Right atrium auricular region (tissue), 2 donors: ENCODE data around the gene ZNF224. TPM values are rescaled to one million over a fixed set of nuclear protein-coding genes. Genes with fewer than 3 reads are reported as not detected.

Experiments
- DNase-seq: peaks from one replicate; pipeline ENCODE4 v3.0.0-alpha.2; 2019; ENCODE audit warnings: low spot score
- H3K27ac ChIP-seq, 2 donors: fragments of 200-600 bp; sonication (generic); 1 replicate in 1 of 2; 2 replicates in 1 of 2; pipeline ENCODE4 v1.5.1; 2016 to 2019
- H3K27me3 ChIP-seq, 2 donors: fragments of 200-600 bp; sonication (generic); one replicate each; pipeline versions ENCODE4 v1.5.1 to v1.6.0; 2017 to 2019
- H3K36me3 ChIP-seq: fragments of 200-600 bp; sonication (generic); one replicate; pipeline ENCODE4 v1.5.1; 2016
- H3K4me1 ChIP-seq, 2 donors: fragments of 200-600 bp; sonication (generic); one replicate each; pipeline versions ENCODE4 v1.5.1 to v1.6.0; 2017 to 2019
- H3K4me3 ChIP-seq, 2 donors: fragments of 200-600 bp; sonication (generic); 1 replicate in 1 of 2; 2 replicates in 1 of 2; pipeline ENCODE4 v1.5.1; 2017 to 2019; ENCODE audit warnings: mild to moderate bottlenecking in 1 of 2, moderate library complexity in 1 of 2
- H3K9me3 ChIP-seq, 2 donors: fragments of 200-600 bp; sonication (generic); one replicate each; pipeline ENCODE4 v1.5.1; 2019
- total RNA-seq, 2 donors: library from RNA; depleted of rRNA; stranded (reverse); fragments of >200 nt; gene quantifications; one replicate each; pipeline ENCODE4 v1.1.0, GENCODE V29; 2016
- TF ChIP-seq, protein P1 (sequence below), 2 donors: fragments of 200-600 bp; sonication (generic); IDR thresholded peaks; one replicate each; pipeline ENCODE4 v1.5.1; 2019; ENCODE audit warnings: antibody characterized with exemption in 2 of 2

ZNF224 gene
- total RNA-seq = 10 to 100 TPM in 1 of 2 donors, 1 to 10 TPM in 1; 7.8 to 19.0 TPM

DNA sequence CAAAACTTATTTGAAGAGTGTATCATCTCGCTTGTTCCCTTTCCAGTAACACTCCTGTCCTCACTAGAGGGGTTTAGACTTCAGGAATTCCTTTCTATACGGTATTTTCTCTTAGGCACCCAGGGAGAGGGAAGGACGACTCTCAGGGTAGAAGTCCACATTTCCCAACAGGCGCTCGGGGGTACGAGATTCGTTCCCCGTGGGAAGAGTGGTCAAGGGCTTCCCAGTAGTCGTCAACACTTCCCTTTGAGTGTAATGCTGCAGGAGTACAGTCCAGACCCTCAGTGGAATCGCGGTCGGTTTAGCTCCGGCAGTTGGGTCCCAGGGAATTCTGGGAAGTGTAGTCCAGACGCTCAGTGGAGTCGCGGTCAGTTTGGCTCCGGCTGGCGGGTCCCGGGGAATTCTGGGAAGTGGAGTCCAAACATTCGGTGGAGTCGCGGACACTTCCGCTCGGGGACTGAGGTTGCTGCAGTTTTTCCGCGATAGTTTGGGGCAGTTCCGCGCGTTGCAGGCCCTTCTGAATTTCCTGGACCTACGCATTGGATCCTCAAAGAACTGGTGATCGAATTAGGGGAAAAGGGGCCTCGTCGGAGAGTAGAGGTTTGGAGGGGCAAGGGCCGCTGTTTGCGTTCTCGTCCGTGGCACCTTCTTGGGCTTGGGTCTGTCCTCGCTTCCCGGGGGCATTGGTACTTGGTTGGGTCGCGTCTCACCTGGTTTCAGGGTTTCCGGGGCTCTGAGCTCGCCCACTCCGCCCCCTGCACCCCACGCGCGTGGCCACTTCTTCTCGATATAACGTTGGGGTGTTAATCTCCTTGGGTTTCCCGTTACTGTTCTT, at the start of gene ZNF224:
TSS of gene ZNF224 (plus strand) at position 431 of the 835 bp plus-strand sequence. CDS start 3,513 bp downstream, outside the sequence.
- TF ChIP-seq, protein P1, sequence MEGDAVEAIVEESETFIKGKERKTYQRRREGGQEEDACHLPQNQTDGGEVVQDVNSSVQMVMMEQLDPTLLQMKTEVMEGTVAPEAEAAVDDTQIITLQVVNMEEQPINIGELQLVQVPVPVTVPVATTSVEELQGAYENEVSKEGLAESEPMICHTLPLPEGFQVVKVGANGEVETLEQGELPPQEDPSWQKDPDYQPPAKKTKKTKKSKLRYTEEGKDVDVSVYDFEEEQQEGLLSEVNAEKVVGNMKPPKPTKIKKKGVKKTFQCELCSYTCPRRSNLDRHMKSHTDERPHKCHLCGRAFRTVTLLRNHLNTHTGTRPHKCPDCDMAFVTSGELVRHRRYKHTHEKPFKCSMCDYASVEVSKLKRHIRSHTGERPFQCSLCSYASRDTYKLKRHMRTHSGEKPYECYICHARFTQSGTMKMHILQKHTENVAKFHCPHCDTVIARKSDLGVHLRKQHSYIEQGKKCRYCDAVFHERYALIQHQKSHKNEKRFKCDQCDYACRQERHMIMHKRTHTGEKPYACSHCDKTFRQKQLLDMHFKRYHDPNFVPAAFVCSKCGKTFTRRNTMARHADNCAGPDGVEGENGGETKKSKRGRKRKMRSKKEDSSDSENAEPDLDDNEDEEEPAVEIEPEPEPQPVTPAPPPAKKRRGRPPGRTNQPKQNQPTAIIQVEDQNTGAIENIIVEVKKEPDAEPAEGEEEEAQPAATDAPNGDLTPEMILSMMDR (IDR thresholded peaks at IDR 0.05) = no peak
- Histone ChIP-seq H3K27me3 (no peaks in the 10 kb centered on the region), H3K9me3 (no peaks in the 10 kb centered on the region), H3K36me3 (peaks cover 18% of the 10 kb centered on the region), H3K27ac (peak within 1 kb of the TSS; percentile 54 to 82), H3K4me3 (peak within 1 kb of the TSS; percentile 73 to 84), H3K4me1 (peaks cover 0 to 11% of the 10 kb centered on the region in 2 donors)
- DNase-seq = peak; percentile 93

DNA sequence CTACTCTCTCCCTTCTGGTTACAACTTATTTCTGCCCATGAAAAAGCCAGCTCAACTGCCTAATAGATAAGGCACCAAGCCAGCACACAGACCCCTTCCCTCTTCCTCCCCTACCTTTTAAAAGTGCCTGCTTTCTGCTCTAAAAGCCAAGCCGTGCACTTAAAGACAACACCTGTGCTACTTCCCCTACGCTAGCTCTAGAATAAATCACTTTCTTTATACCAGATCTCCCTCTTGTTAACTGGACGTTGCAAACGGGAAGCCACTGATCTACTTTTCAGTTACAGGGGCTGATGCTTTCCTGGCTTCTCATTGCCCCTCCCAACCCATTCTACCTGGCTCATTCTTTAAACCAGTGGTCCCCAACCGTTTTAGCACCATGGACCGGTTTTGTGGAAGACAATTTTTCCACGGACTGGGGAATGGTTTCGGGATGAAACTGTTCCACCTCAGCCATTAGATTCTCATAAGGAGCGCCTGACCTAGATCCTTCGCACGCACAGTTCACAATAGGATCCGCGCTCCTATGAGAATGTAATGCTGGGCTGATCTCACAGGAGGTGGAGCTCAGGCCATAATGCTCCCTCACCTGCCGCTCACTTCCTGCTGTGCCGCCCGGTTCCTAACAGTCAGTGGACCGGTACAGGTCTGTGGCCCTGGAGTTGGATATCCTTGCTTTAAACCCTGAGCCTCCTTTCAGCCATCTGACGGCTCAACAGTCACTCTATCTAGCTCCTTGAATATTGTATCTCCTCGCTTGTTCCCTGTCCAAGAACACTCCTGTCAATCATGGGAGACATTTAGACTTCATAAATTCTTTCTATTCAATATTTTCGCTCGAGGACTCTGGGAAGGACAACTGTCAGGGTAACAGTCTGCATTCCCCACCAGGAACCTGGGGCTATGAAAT, 43.2 kb upstream of the ZNF224 start:
- Histone ChIP-seq H3K9me3 (no peaks in the 10 kb centered on the region), H3K36me3 (no peaks in the 10 kb centered on the region), H3K4me3 (peak overlapping the region; percentile 80 to 81), H3K27me3 (no peaks in the 10 kb centered on the region), H3K4me1 (peaks cover 0 to 19% of the 10 kb centered on the region in 2 donors), H3K27ac (peak overlapping the region; percentile 39 to 64)
- TF ChIP-seq, protein P1 (IDR thresholded peaks at IDR 0.05) = no peak
- no peak for DNase-seq

DNA sequence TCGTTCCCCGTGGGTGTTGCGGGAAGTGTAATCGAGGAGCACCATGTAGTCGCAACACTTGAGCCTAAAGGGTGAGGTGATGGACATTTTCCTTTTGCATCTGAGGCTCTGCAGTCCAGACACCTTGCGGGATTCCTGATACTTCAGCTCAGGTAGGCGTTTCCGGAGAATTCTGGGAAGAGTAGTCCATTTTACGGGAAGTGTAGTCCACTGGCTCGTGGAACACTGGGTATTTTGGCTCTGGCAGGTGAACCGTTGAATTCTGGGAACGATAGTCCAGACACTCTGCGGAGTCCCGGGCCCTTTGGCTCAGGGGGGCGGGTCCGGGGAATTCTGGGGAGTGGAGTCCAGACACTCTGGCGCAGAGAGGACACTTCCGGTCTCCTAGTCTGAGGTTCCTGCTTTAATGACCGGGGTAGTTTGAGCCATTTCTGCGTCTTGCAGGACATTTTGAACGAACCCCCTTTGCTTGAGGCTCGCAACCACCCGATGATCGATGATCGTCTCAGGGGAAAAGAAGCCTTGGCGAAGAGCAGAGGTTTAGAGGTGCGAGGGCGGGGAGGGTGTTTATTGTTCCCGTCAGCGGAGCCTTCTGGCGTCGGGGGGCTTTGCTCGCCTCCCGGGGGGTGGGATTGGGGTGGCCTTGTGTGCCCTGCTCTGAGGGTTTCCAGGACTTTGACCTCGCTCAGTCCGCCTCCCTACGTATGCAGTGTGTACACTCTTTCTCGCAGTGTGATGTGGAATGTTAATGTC, 42.3 kb upstream of the ZNF224 start, which contains the start of gene ZNF223:
TSS of gene ZNF223 (plus strand) at position 387 of the 753 bp plus-strand sequence. CDS start 3,141 bp downstream, outside the sequence.
- TF ChIP-seq, protein P1 (IDR thresholded peaks at IDR 0.05) = no peak
- Histone ChIP-seq H3K9me3 (no peaks in the 10 kb centered on the region), H3K27ac (peak within 1 kb of the TSS; percentile 64 to 74), H3K4me1 (peaks cover 0 to 19% of the 10 kb centered on the region in 2 donors), H3K36me3 (peaks cover 1% of the 10 kb centered on the region), H3K27me3 (no peaks in the 10 kb centered on the region), H3K4me3 (peak within 1 kb of the TSS; percentile 80 to 81)
- peak; percentile 96 for DNase-seq

DNA sequence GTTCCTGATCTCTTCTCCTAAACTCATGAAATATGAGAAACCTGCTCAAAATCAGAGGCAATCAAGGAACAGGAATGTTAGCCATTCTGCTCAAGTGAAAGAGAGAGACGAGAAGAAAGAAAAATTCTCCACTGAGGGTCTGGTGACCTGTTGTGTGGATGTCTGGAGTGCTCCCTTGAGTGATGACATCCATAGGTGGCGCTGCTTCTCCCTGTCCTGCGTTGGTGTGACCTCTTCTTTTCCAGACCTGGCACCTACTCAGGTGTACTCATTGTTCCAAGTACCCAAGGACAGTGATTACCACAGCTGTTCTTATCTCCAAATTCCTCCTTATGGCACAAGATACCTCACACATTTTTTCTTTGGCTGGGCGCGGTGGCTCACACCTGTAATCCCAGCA, 38.3 kb upstream of the ZNF224 start:
- Histone ChIP-seq H3K4me1 (peaks cover 0 to 18% of the 10 kb centered on the region in 2 donors), H3K27me3 (no peaks in the 10 kb centered on the region), H3K36me3 (peaks cover 32% of the 10 kb centered on the region), H3K4me3 (no peak overlapping the region), H3K27ac (no peak overlapping the region), H3K9me3 (no peaks in the 10 kb centered on the region)
- DNase-seq = no peak
- TF ChIP-seq, protein P1 (IDR thresholded peaks at IDR 0.05) = no peak

DNA sequence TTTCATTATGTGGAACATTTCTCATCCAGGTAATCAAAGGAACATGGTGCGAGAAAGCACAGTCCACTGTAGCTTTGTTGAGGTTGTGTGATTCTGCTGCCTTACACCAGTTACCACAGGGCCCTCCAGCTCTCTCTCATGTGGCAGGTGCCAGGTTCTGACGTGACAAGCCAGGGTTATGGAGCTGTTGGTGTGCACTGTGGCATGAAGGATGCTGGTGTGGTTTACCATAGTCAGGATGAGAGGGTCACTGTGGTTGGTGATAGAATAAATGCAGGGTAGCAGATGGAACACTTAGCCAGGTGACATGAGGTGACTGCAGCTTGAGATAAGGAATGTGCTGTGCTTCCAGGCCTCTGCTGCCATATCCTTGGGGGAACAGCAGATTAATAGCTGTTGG, 34.9 kb upstream of the ZNF224 start:
- peaks cover 0 to 1% of the 10 kb centered on the region in 2 donors for H3K9me3 ChIP-seq
- H3K27me3 ChIP-seq = no peaks in the 10 kb centered on the region
- no peaks in the 10 kb centered on the region for H3K4me1 ChIP-seq
- peaks cover 66% of the 10 kb centered on the region for H3K36me3 ChIP-seq
- H3K4me3 ChIP-seq = no peak overlapping the region
- H3K27ac ChIP-seq = no peak overlapping the region
- DNase-seq = no peak
- TF ChIP-seq, protein P1 (IDR thresholded peaks at IDR 0.05) = no peak
